WERI-Rb-1 (cell line): ENCODE results near the gene SHISA8.
A peak's percentile ranks its signal among the peaks of the same experiment; 100 is the strongest.

Experiments
- DNase-seq: peaks from one replicate; pipeline ENCODE4 v3.0.0-alpha.2; 2020
- H3K27ac ChIP-seq: fragments of 250-450 bp; sonication (Bioruptor Pico); 2 replicates; pipeline ENCODE4 v1.5.1; 2020; ENCODE audit warnings: mild to moderate bottlenecking, moderate library complexity
- H3K27me3 ChIP-seq: fragments of 250-450 bp; sonication (Bioruptor Pico); 2 replicates; pipeline ENCODE4 v1.5.1; 2021; ENCODE audit warnings: mild to moderate bottlenecking, low read depth, moderate library complexity; ENCODE audit not compliant: insufficient read depth, severe bottlenecking
- H3K36me3 ChIP-seq: fragments of 250-450 bp; sonication (Bioruptor Pico); 2 replicates; pipeline ENCODE4 v1.5.1; 2020; ENCODE audit warnings: mild to moderate bottlenecking, moderate library complexity
- H3K4me3 ChIP-seq: 2 replicates; pipeline ENCODE4 v1.5.1; 2011; ENCODE audit warnings: low read depth, mild to moderate bottlenecking, control low read depth, low read length
- H3K9me3 ChIP-seq: fragments of 250-450 bp; sonication (Bioruptor Pico); 2 replicates; pipeline ENCODE4 v1.5.1; 2021; ENCODE audit warnings: mild to moderate bottlenecking, moderate library complexity; ENCODE audit not compliant: severe bottlenecking
- CTCF ChIP-seq: IDR thresholded peaks from 2 replicates; pipeline ENCODE4 v1.5.1; 2011; ENCODE audit warnings: low read depth, mild to moderate bottlenecking, control low read depth, inconsistent platforms, low read length

The SHISA8 gene

DNA sequence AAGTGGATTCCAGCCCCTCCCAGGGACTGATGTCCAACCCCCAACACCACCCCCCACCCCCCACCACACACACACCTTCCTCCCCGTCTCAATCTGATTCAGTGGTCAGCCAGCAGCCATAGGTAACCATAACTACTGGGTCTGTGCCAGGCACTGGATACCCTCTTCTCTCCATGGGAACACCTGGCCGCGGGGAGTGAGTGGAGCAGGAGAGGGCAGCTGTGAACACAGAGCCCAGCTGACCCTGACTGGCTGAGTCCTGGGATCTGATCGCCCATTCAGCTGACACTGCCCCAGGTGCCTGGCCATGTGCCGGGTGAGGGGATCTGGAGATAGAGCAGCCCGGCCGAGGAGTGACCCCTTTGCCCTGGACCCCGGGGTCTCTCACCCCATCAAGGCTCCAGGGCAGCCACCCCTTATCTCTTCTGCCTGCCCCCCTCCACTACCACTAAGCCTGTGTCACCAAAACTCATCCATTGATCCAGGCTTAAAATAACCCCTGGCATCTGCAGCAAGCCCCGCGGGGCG, 2.6 kb upstream of the SHISA8 start:
- Histone ChIP-seq H3K9me3 (no peaks in the 10 kb centered on the region), H3K27ac (no peak overlapping the region), H3K27me3 (peaks cover 43% of the 10 kb centered on the region), H3K4me3 (no peak overlapping the region), H3K36me3 (no peaks in the 10 kb centered on the region)
- DNase-seq = no peak
- no peak for TF ChIP-seq CTCF

GRCh38 chr22:41916745-41917358, 2.0 kb upstream of the SHISA8 start:
- H3K27me3 ChIP-seq = peaks cover 44% of the 10 kb centered on the region
- no peak for TF ChIP-seq CTCF

GRCh38 chr22:41915786-41916493, 1.1 kb upstream of the SHISA8 start:
- Histone ChIP-seq H3K9me3 (no peaks in the 10 kb centered on the region), H3K4me3 (no peak overlapping the region), H3K36me3 (no peaks in the 10 kb centered on the region), H3K27ac (no peak overlapping the region), H3K27me3 (peaks cover 44% of the 10 kb centered on the region)
- no peak for TF ChIP-seq CTCF
- DNase-seq = no peak

More at GRCh38 chr22:41916745-41917358, 2.0 kb upstream of the SHISA8 start:
- Histone ChIP-seq H3K4me3 (no peak overlapping the region), H3K9me3 (no peaks in the 10 kb centered on the region), H3K27ac (no peak overlapping the region), H3K36me3 (no peaks in the 10 kb centered on the region)
- no peak for DNase-seq

DNA sequence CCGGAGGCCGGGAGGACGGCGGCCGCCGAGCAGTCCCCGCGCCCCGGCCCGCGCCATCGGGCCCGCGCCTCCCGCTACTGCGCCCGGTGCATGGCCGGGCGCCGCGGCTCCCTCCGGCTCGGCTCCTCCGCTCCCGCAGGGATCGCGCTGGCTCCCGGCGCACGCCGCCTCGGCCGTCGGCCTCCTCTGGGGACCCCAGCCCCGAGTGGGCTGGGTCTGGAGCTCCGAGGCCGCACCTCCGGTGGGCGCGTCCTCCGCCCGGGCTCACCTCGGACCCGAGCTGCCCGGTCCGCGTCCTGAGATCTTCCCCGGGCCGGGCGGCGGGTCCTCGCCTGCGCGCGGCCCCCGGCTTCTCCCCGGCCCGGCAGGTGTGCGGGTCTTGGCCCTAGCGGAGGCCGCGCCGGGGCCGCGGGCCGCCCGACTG, 251 bp downstream of the SHISA8 start:
- no peak for TF ChIP-seq CTCF
- Histone ChIP-seq H3K9me3 (no peaks in the 10 kb centered on the region), H3K36me3 (no peaks in the 10 kb centered on the region), H3K4me3 (peak overlapping the region; percentile 26), H3K27ac (no peak overlapping the region), H3K27me3 (peaks cover 44% of the 10 kb centered on the region)
- DNase-seq = no peak

GRCh38 chr22:41913842-41914534, 886 bp downstream of the SHISA8 start:
- TF ChIP-seq CTCF = no peak
- Histone ChIP-seq H3K4me3 (no peak overlapping the region), H3K27me3 (peaks cover 44% of the 10 kb centered on the region)

More at GRCh38 chr22:41913842-41914534, 886 bp downstream of the SHISA8 start:
- no peaks in the 10 kb centered on the region for H3K9me3 ChIP-seq
- H3K36me3 ChIP-seq = no peaks in the 10 kb centered on the region
- no peak for DNase-seq
- no peak overlapping the region for H3K27ac ChIP-seq
